SK-N-MC (cell line): Measurements from ENCODE around the gene CRTC3.
"Not testable (repeated sequence)": the region's sequence is repeated elsewhere in the genome, so short reads cannot be mapped to it uniquely, and the experiment has no call there.

Source experiments
- DNase-seq: peaks from one replicate; pipeline ENCODE4 v3.0.0-alpha.2; 2011; ENCODE audit warnings: low read depth, low spot score
- H3K27ac ChIP-seq: fragments of 200-600 bp; sonication (generic); 2 replicates; pipeline ENCODE4 v1.5.1; 2016; ENCODE audit warnings: mixed run types
- H3K36me3 ChIP-seq: fragments of 200-600 bp; sonication (generic); 2 replicates; pipeline ENCODE4 v1.6.1; 2017; ENCODE audit warnings: antibody characterized with exemption, low read length, mixed read lengths; ENCODE audit not compliant: insufficient read depth
- H3K4me3 ChIP-seq: fragments of 200-600 bp; sonication (generic); 2 replicates; pipeline ENCODE4 v1.5.1; 2016
- H3K9ac ChIP-seq: fragments of 200-600 bp; sonication (generic); 2 replicates; pipeline ENCODE4 v1.8.0; 2017; ENCODE audit warnings: mixed run types, mixed read lengths; ENCODE audit not compliant: insufficient read length
- H3K9me3 ChIP-seq: fragments of 200-600 bp; sonication (generic); 2 replicates; pipeline ENCODE4 v1.6.1; 2017; ENCODE audit warnings: low read depth, mild to moderate bottlenecking, antibody characterized with exemption, low read length, moderate library complexity, mixed read lengths
- EZH2 ChIP-seq: fragments of 200-600 bp; sonication (generic); IDR thresholded peaks from one replicate; pipeline ENCODE4 v1.6.1; 2017; ENCODE audit warnings: antibody characterized with exemption
- FOXP2 ChIP-seq: optimal IDR thresholded peaks from 2 replicates; pipeline ENCODE3; 2011; ENCODE audit warnings: mild to moderate bottlenecking, moderate library complexity; ENCODE audit not compliant: insufficient read depth; ENCODE audit errors: extremely low read length, control extremely low read depth
- POLR2AphosphoS5 ChIP-seq: IDR thresholded peaks from 2 replicates; pipeline ENCODE4 v1.6.1; 2012; ENCODE audit warnings: mild to moderate bottlenecking, low read depth, low read length, borderline replicate concordance

CRTC3 gene

DNA sequence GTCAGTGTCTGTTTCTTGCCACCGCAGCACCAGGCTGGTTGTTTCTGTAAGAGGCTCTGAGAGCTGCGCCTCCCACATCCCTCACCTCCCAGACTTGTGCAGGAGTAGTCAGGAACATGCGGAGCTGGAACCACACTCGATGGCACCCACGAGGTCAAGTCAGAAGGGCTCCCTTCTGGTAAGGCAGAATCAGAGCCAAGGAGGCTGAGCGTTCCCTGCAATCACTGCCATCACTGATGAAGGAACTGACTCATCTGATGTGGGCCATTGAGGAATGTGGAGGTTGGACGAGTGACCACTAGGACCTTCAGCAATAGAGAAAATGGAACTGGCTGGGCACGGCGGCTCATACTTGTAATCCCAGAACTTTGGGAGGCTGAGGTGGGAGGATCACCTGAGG is 151.8 kb downstream of the CRTC3 start:
- no peak for DNase-seq
- no peaks in the 10 kb centered on the region for H3K9me3 ChIP-seq
- H3K4me3 ChIP-seq = no peak overlapping the region
- TF ChIP-seq POLR2AphosphoS5 (no peak), EZH2 (no peak), FOXP2 (no peak)
- H3K36me3 ChIP-seq = no peaks in the 10 kb centered on the region; the same call in 1 of the 2 replicates
- H3K27ac ChIP-seq = peak overlapping the region; percentile 90
- H3K9ac ChIP-seq = peak overlapping the region; percentile 7

- DNase-seq = no peak
- H3K36me3 ChIP-seq = no peaks in the 10 kb centered on the region
- TF ChIP-seq FOXP2 (no peak), POLR2AphosphoS5 (no peak), EZH2 (no peak)
- H3K9ac ChIP-seq = no peak overlapping the region
- no peak overlapping the region for H3K4me3 ChIP-seq
- H3K27ac ChIP-seq = no peak overlapping the region
- H3K9me3 ChIP-seq = no peaks in the 10 kb centered on the region
Measured at GRCh38 chr15:90683371-90683770, 153.6 kb downstream of the CRTC3 start.

GRCh38 chr15:90683876-90684275 is 154.2 kb downstream of the CRTC3 start:
- Histone ChIP-seq H3K27ac (no peak overlapping the region), H3K9me3 (no peaks in the 10 kb centered on the region), H3K4me3 (no peak overlapping the region), H3K9ac (no peak overlapping the region), H3K36me3 (no peaks in the 10 kb centered on the region)
- no peak for DNase-seq
- TF ChIP-seq EZH2 (no peak), POLR2AphosphoS5 (no peak), FOXP2 (no peak)

- Histone ChIP-seq H3K9me3 (no peaks in the 10 kb centered on the region), H3K36me3 (no peaks in the 10 kb centered on the region), H3K4me3 (no peak overlapping the region), H3K9ac (no peak overlapping the region), H3K27ac (no peak overlapping the region)
- DNase-seq = no peak
- TF ChIP-seq POLR2AphosphoS5 (no peak), FOXP2 (no peak), EZH2 (no peak)
Measured at GRCh38 chr15:90684281-90684680, 154.6 kb downstream of the CRTC3 start.

GRCh38 chr15:90685591-90686434 is 156.1 kb downstream of the CRTC3 start:
- H3K9me3 ChIP-seq = no peaks in the 10 kb centered on the region
- no peak overlapping the region for H3K4me3 ChIP-seq
- no peak overlapping the region for H3K27ac ChIP-seq
- H3K9ac ChIP-seq = peak overlapping the region; percentile 29
- H3K36me3 ChIP-seq = no peaks in the 10 kb centered on the region
- no peak for DNase-seq
- TF ChIP-seq FOXP2 = no peak
- no peak for TF ChIP-seq POLR2AphosphoS5
- no peak for TF ChIP-seq EZH2

DNA sequence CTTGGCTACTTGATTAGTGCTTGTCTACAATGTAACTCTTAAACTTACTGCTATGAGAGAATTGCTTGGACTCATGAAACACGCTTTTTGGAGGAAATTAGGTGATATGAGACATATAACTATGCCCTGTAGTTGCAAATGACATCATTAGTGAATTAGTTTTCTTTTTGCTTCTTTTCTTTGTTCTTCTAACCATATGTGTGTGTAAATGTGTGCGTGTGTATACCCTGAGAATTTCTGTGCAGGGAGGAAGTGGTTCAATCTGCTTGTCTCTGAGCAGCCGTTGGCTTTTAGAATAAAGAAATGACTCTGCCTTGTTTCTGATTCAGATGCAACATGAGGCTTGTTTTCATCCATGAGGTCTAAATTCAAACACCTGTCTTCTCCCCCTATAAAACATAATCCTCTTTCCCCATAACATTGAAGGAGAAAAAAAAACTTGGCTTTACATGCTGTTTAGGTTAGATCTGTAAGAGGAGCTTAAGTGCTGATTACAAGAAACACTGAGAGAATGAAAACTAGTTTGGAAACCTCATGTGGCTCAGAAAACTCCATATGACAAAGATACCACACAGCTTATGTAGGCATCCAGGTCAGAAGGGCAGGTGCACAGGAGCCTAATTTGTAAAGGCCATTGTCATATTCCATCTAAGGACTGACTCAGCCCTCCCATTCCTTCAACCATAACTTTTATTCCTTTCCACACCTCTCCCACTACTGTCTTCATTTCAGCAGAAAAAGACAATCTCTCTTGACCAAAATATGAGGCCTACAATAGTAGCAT is 156.9 kb downstream of the CRTC3 start:
- Histone ChIP-seq H3K36me3 (no peaks in the 10 kb centered on the region), H3K9me3 (no peaks in the 10 kb centered on the region), H3K9ac (no peak overlapping the region), H3K27ac (no peak overlapping the region), H3K4me3 (no peak overlapping the region)
- TF ChIP-seq FOXP2 (no peak), EZH2 (no peak)
- no peak for DNase-seq

- not testable (repeated sequence) for H3K36me3 ChIP-seq, H3K4me3 ChIP-seq, H3K27ac ChIP-seq, H3K9me3 ChIP-seq, H3K9ac ChIP-seq, DNase-seq
Measured at GRCh38 chr15:90689326-90689961, 159.7 kb downstream of the CRTC3 start.

DNA sequence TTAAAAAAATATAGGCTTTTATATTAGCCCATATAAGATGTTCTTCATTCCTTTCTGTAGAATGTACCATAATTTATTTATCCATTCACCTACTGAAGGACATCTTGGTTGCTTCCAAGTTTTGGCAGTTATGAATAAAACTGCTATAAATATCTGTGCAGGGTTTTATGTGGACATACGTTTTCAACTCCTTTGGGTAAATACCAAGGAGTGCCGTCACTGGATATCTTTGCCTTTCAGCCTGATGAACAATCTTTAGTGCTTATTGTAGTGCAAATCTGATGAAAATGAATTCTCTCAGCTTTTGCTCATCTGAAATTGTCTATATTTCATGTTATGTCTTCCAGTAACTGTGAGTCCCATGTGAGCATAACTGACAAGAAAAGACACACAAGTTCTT is 160.9 kb downstream of the CRTC3 start:
- H3K27ac ChIP-seq = no peak overlapping the region
- H3K4me3 ChIP-seq = no peak overlapping the region
- no peak overlapping the region for H3K9ac ChIP-seq
- H3K36me3 ChIP-seq = no peaks in the 10 kb centered on the region
- no peaks in the 10 kb centered on the region for H3K9me3 ChIP-seq
- no peak for DNase-seq
- TF ChIP-seq POLR2AphosphoS5 (no peak), EZH2 (no peak), FOXP2 (no peak)
